ENCODE data around the gene ASB18. TPM values are rescaled to one million over a fixed set of nuclear protein-coding genes. Genes with fewer than 3 reads are reported as not detected.

Gene ASB18
- total RNA-seq, 1 experiment from 2014 or later: not detected

- TF ChIP-seq USF1 (CRISPR knock-in tag; IDR thresholded peaks at IDR 0.05) (no peak), ARID4B (CRISPR knock-in tag; IDR thresholded peaks at IDR 0.05; ENCODE audit: borderline replicate concordance) (no peak), ZMAT4 (CRISPR knock-in tag; IDR thresholded peaks at IDR 0.05) (no peak)
- no peak for ATAC-seq
- Mint-ChIP-seq H3K27me3 (ENCODE audit: low read depth) (no peaks in the 10 kb centered on the region), H3K4me1 (peaks cover 8% of the 10 kb centered on the region; the same call in 1 of the 2 replicates), H3K36me3 (no peaks in the 10 kb centered on the region), H3K9me3 (0 out of 2 replicates have a peak, but pooled peaks cover 3% of the 10 kb centered on the region), H3K27ac (no peak overlapping the region), H3K4me3 (no peak overlapping the region)
- ChIA-PET POLR2A (no interaction called here), CTCF (interaction anchor here (1.0 to 2.7 kb wide), 4 partner anchors 13 to 416 kb away, joined by 3 to 13 read pairs (median 6); no protein-coding TSS in a partner anchor)
- DNase-seq (ENCODE audit: low spot score): no peak
Measured at GRCh38 chr2:236195726-236196125, 68.5 kb downstream of the ASB18 start.

- H3K27ac Mint-ChIP-seq: no peak overlapping the region; the same call in 1 of the 2 replicates
- H3K4me1 Mint-ChIP-seq: peaks cover 8% of the 10 kb centered on the region; the same call in 1 of the 2 replicates
- H3K9me3 Mint-ChIP-seq: 0 out of 2 replicates have a peak, but pooled peaks cover 3% of the 10 kb centered on the region
- POLR2A ChIA-PET: no interaction called here
- CTCF ChIA-PET: interaction anchor here (0.6 to 1.1 kb wide), 2 partner anchors 14 to 361 kb away, joined by 3 to 5 read pairs; no protein-coding TSS in a partner anchor
- TF ChIP-seq PRRX2 (CRISPR knock-in tag; IDR thresholded peaks at IDR 0.05) (no peak), MXD4 (CRISPR knock-in tag; IDR thresholded peaks at IDR 0.05; ENCODE audit: borderline replicate concordance) (no peak), GTF2I (CRISPR knock-in tag; conservative IDR thresholded peaks at IDR 0.05) (no peak), ATF2 (CRISPR knock-in tag; IDR thresholded peaks at IDR 0.05; ENCODE audit: borderline replicate concordance, low read depth) (no peak), SMAD3 (CRISPR knock-in tag; IDR thresholded peaks at IDR 0.05; ENCODE audit: borderline replicate concordance) (no peak), CREB1 (CRISPR knock-in tag; IDR thresholded peaks at IDR 0.05) (no peak), JUN (CRISPR knock-in tag; IDR thresholded peaks at IDR 0.05) (no peak), ESRRA (CRISPR knock-in tag; IDR thresholded peaks at IDR 0.05; ENCODE audit: borderline replicate concordance) (no peak), IRF2 (CRISPR knock-in tag; IDR thresholded peaks at IDR 0.05; ENCODE audit: borderline replicate concordance, low read depth) (no peak), ZNF416 (CRISPR knock-in tag; IDR thresholded peaks at IDR 0.05) (no peak), CTCF (IDR thresholded peaks at IDR 0.05) (no peak)
- DNase-seq (ENCODE audit: low spot score) (no peak), ATAC-seq (no peak)
- no peaks in the 10 kb centered on the region for H3K36me3 Mint-ChIP-seq
- H3K4me3 Mint-ChIP-seq: no peak overlapping the region
- H3K27me3 Mint-ChIP-seq (ENCODE audit: low read depth): no peaks in the 10 kb centered on the region
Measured at GRCh38 chr2:236194786-236195185, 69.4 kb downstream of the ASB18 start.

All from WTC11 (cell line).